ENCODE results near the gene GALNT15. TPM values are rescaled to one million over a fixed set of nuclear protein-coding genes. Genes with fewer than 3 reads are reported as not detected.

Gene GALNT15
- total and polyA plus RNA-seq, 2 donors (not counting 1 experiment from before 2014, with no cell fraction given), result not detected

GRCh38 chr3:16137977-16138376, 36.5 kb upstream of the GALNT15 start:
- WGBS (ENCODE audit: insufficient coverage), result no CpG with 5 or more reads among the region's 6 CpGs
- peaks cover 0 to 2% (median 0%) of the 10 kb centered on the region in 4 experiments for H3K27me3 ChIP-seq (replicated peaks in 1 of 4; ENCODE audit: control extremely low read depth in 1 of 4, control insufficient read depth in 3 of 4, insufficient read depth in 4 of 4, low read length in 3 of 4)
- no peak for DNase-seq
- no peak overlapping the region for H3K4me3 ChIP-seq (ENCODE audit: control extremely low read depth in 1 of 5, extremely low read depth in 1 of 5, insufficient read depth in 1 of 5, low read depth in 2 of 5, low read length in 4 of 5)
- Mint-ChIP-seq H3K4me1 (no peaks in the 10 kb centered on the region), H3K4me3 (no peak overlapping the region), H3K9me3 (ENCODE audit: insufficient read depth) (no peaks in the 10 kb centered on the region), H3K27me3 (peaks cover 10% of the 10 kb centered on the region), H3K27ac (no peak overlapping the region)
- TF ChIP-seq CTCF (IDR thresholded peaks at IDR 0.05), result no peak
- TF ChIP-seq EZH2 (IDR thresholded peaks at IDR 0.05; ENCODE audit: borderline replicate concordance, insufficient read depth, low read depth, low read length, poor library complexity, severe bottlenecking), result no peak
- no peak overlapping the region for H3K9ac ChIP-seq (ENCODE audit: low read length)
- no peak overlapping the region for H3K27ac ChIP-seq (ENCODE audit: low read length in 2 of 2)
- CTCF ChIA-PET, result interaction anchor here (0.7 kb wide), 1 partner anchor 92 kb away, joined by 3 read pairs; no protein-coding TSS in a partner anchor
- H3K36me3 ChIP-seq (replicated peaks in 1 of 2; ENCODE audit: control extremely low read depth in 1 of 2, control insufficient read depth in 1 of 2, extremely low read depth in 1 of 2, insufficient read depth in 2 of 2, low read length in 1 of 2), result no peaks in the 10 kb centered on the region
- POLR2A ChIA-PET, result no interaction called here
- intact Hi-C loops (cut with micrococcal nuclease), result no loop called here
- H3K9me3 ChIP-seq (ENCODE audit: control extremely low read depth in 1 of 3, control insufficient read depth in 2 of 3, insufficient read depth in 1 of 3, low read length in 2 of 3), result peaks cover 0 to 3% (median 0%) of the 10 kb centered on the region in 3 donors
- no peak overlapping the region for H3K4me2 ChIP-seq (replicated peaks; ENCODE audit: low read depth, low read length, poor library complexity, severe bottlenecking)
- H3K79me2 ChIP-seq (ENCODE audit: control insufficient read depth, insufficient read depth, low read length), result no peaks in the 10 kb centered on the region
- H4K20me1 ChIP-seq (ENCODE audit: control insufficient read depth, insufficient read depth, low read length, poor library complexity, severe bottlenecking), result no peaks in the 10 kb centered on the region
- no peak overlapping the region for H2AFZ ChIP-seq (ENCODE audit: insufficient read depth, low read depth, low read length, poor library complexity, severe bottlenecking)
- ATAC-seq (ENCODE audit: low read depth), result no peak
- no peaks in the 10 kb centered on the region for H3K4me1 ChIP-seq (ENCODE audit: control insufficient read depth in 2 of 2, insufficient read depth in 2 of 2, low read length in 2 of 2)

- Histone ChIP-seq H3K27me3 (replicated peaks in 1 of 4; ENCODE audit: control extremely low read depth in 1 of 4, control insufficient read depth in 3 of 4, insufficient read depth in 4 of 4, low read length in 3 of 4) (peaks cover 0 to 2% (median 0%) of the 10 kb centered on the region in 4 experiments), H3K9me3 (ENCODE audit: control extremely low read depth in 1 of 3, control insufficient read depth in 2 of 3, insufficient read depth in 1 of 3, low read length in 2 of 3) (peaks cover 3 to 13% (median 8%) of the 10 kb centered on the region in 3 donors), H3K79me2 (ENCODE audit: control insufficient read depth, insufficient read depth, low read length) (no peaks in the 10 kb centered on the region), H3K27ac (ENCODE audit: low read length in 2 of 2) (no peak overlapping the region), H3K9ac (ENCODE audit: low read length) (no peak overlapping the region), H2AFZ (ENCODE audit: insufficient read depth, low read depth, low read length, poor library complexity, severe bottlenecking) (no peak overlapping the region), H3K4me2 (replicated peaks; ENCODE audit: low read depth, low read length, poor library complexity, severe bottlenecking) (no peak overlapping the region), H4K20me1 (ENCODE audit: control insufficient read depth, insufficient read depth, low read length, poor library complexity, severe bottlenecking) (no peaks in the 10 kb centered on the region), H3K36me3 (replicated peaks in 1 of 2; ENCODE audit: control extremely low read depth in 1 of 2, control insufficient read depth in 1 of 2, extremely low read depth in 1 of 2, insufficient read depth in 2 of 2, low read length in 1 of 2) (no peaks in the 10 kb centered on the region), H3K4me1 (ENCODE audit: control insufficient read depth in 2 of 2, insufficient read depth in 2 of 2, low read length in 2 of 2) (no peaks in the 10 kb centered on the region), H3K4me3 (ENCODE audit: control extremely low read depth in 1 of 5, extremely low read depth in 1 of 5, insufficient read depth in 1 of 5, low read depth in 2 of 5, low read length in 4 of 5) (no peak overlapping the region)
- DNase-seq, result no peak
- WGBS (ENCODE audit: insufficient coverage), result 92% methylated on average over 3 of the region's 6 CpGs
- POLR2A ChIA-PET, result no interaction called here
- no peak overlapping the region for H3K4me3 Mint-ChIP-seq
- intact Hi-C loops (cut with micrococcal nuclease), result no loop called here
- peaks cover 9% of the 10 kb centered on the region for H3K27me3 Mint-ChIP-seq
- no peak for TF ChIP-seq CTCF (IDR thresholded peaks at IDR 0.05)
- no peak for TF ChIP-seq EZH2 (IDR thresholded peaks at IDR 0.05; ENCODE audit: borderline replicate concordance, insufficient read depth, low read depth, low read length, poor library complexity, severe bottlenecking)
- H3K9me3 Mint-ChIP-seq (ENCODE audit: insufficient read depth), result peaks cover 10% of the 10 kb centered on the region
- H3K4me1 Mint-ChIP-seq, result no peaks in the 10 kb centered on the region
- ATAC-seq (ENCODE audit: low read depth), result no peak
- H3K27ac Mint-ChIP-seq, result no peak overlapping the region
- CTCF ChIA-PET, result no interaction called here
Measured at GRCh38 chr3:16140116-16140893, 34.2 kb upstream of the GALNT15 start.

Data from B cell (primary cell).